HG03378 (cell line): Measurements from ENCODE around the gene FOXP3.
"Not testable (repeated sequence)": the region's sequence is repeated elsewhere in the genome, so short reads cannot be mapped to it uniquely, and the experiment has no call there.

Experiments
- ATAC-seq: cut with Tn5 transposase; IDR thresholded peaks from one replicate; pipeline ENCODE4 v1.9.1; 2021; ENCODE audit warnings: mild to moderate bottlenecking, moderate library complexity; ENCODE audit not compliant: unreplicated experiment

Gene FOXP3, protein sequence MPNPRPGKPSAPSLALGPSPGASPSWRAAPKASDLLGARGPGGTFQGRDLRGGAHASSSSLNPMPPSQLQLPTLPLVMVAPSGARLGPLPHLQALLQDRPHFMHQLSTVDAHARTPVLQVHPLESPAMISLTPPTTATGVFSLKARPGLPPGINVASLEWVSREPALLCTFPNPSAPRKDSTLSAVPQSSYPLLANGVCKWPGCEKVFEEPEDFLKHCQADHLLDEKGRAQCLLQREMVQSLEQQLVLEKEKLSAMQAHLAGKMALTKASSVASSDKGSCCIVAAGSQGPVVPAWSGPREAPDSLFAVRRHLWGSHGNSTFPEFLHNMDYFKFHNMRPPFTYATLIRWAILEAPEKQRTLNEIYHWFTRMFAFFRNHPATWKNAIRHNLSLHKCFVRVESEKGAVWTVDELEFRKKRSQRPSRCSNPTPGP

DNA sequence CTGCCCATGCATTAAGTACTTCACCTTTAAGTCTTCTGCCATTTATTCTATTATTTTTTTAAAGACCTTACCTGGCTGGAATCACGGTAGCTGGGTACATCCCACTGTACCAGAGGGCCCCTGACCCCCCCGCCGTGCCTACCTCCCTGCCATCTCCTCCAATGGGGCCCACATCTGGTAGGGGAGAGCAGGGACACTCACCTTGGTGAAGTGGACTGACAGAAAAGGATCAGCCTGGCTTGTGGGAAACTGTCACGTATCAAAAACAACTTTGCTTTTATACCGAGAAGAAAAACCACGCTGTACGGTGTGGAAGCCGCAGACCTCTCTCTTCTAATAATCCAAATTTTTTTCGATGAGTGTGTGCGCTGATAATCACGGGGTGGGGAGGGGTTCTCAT, at the start of gene FOXP3:
FOXP3 (minus strand) TSS at position 251 of the 400 bp plus-strand sequence. CDS start 6,205 bp downstream, outside the sequence.
- no peak for ATAC-seq

DNA sequence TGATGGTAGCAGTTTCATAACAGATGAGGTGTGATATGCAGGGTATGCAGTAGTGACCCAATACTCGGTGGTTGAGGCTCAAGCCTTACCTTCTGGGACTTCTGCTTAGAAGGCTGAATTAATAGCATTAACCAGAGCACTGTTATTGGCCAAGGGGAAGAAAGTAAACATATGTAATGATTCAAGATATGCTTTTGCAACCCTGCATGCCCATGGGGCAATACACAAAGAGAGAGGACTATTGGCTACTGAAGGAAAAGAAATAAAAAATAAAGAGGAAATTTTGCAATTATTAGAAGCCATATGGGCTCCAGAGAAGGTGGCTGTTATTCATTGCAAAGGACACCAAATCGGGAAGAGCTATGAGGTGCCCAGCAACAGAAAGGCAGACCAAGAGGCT, 47.7 kb upstream of the FOXP3 start:
- ATAC-seq = no peak

DNA sequence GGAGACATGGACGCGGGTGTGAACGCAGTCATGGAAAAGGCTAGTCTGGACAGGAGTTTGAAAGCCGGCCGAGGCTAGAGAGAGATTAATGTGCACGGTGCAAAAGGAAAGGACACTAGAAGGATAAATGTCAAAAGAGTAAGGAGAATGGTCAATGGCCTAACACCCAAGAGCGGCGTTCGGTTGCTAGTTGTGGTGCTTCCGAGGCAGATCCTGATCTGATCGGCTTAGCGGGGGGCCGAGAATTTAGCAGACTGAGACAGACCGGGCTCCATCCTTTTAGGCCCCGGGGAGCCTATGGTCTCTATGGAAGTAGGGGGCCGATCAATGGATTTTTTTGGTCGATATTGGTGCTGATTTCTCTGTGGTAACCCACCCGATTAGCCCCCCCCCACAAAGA, 45.9 kb upstream of the FOXP3 start:
- ATAC-seq = no peak

DNA sequence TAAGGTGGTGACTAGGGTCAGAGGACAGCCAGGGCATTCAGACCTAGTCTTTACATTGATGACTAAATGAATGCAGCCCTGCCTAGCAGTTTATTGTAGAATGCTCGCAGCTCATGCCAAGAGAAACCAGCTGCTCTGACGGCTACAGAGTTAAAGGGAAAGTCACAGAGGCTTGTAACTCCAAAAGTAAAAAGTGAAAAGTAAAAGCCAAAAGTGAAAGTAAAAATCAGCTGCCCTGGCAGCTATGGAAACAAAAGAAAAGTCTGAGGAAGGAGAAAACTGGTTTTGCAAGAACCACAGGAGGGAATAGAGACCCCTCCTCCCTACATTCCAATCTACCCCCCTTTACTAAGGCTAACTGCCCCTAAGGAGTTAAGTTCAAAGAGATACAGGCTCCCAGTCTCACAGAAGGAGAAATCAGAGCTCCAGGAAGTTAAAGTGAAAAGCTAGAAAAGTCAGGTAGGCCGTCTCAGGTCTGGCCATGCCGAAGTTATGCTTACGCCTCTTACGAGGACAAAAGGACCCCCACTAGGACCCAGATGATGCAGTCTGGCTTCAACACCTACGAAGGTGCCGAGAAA, 45.0 kb upstream of the FOXP3 start:
- ATAC-seq = no peak

DNA sequence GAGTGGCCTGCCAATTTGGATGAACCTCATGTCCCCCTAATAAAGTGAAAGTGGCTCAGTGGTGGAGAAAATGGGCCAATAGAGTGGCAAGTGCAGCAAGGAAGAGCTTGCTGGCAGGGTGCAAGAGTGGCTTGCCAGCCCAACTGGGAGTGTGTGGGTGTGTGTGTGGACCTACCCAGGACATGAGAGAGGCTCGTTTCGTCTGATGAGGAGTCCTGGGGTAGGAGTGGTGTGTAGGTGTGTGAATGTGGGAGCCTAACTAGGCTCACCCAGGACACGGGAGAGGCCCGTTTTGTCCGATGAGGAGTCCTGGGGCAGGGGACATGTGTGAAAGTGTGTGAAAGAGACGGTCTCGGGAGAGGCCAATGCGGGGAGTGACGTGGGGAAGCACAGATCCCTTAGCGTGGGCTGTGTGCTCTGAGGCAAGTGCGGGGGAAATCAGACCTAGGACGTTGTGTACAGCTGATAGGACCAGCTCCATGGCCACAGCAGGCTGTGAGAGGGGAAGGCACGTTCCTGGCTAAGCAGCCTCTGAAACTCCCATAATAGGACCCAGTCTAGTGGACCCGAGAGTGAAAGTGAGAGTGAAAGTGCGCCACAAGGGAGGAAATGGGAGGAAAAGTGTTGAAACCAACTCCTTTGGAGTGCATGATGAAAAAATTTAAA, 44.2 kb upstream of the FOXP3 start:
- ATAC-seq = no peak

DNA sequence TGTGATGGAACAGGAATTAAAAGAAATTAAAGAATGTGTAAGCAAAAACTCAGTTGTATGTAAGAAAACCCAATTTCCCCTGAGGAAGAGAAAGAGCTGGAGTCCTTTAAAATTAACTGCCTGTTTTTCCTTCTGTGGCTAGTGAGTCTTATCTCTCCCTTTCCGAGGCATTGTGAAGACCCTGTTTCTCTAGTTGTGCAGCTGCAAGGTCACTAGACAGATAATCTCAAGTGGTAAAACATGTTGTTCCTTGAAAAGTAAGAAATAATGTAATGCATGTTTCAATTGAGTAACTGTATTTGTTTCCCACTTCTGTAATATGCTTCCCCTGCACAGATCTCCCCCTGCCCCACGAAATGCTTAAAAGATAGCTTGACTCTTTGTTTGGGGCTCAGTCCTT, 43.3 kb upstream of the FOXP3 start:
- not testable (repeated sequence) for ATAC-seq

DNA sequence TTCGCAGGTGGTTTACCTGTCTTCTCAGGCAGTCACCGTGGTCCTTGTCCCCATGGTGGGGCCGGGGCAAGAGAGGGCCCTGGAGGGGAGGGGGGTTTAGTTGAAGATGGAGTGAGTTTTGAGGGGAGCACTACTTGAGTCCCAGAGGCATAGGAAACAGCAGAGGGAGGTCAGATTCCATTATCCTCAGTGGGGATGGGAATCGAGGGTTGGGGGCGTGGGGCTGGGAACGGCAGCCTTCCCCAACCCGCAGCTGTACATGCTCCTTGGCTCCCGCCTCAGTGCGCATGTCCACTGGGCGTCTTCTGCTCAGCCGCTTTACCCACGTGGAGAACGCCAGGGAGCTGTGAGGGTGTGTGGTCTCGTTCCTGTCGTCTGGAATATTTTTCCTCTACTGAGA, 38.8 kb upstream of the FOXP3 start, which contains the start of gene GAGE10:
GAGE10 (plus strand) TSS at position 301 of the 400 bp plus-strand sequence. CDS start 1,214 bp downstream, outside the sequence.
- ATAC-seq = no peak

DNA sequence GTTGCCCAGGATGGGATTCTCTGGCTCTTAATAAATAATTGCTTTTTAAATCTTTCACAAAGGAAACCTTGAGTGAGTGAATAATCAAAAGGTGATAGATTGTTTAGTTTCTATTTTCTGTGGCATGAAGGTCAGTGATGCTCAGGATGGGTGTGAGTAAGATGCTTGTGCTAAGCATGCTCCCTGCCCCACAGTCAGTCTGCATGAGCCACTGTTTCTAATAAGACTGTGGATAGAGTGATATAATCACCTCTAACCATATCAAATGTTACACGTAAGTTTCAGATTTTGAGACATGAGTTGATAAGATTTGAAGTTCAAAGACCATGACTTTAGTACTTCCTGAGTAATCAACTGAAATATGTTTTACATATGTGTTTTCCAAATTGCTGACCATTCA, 36.2 kb upstream of the FOXP3 start:
- no peak for ATAC-seq

DNA sequence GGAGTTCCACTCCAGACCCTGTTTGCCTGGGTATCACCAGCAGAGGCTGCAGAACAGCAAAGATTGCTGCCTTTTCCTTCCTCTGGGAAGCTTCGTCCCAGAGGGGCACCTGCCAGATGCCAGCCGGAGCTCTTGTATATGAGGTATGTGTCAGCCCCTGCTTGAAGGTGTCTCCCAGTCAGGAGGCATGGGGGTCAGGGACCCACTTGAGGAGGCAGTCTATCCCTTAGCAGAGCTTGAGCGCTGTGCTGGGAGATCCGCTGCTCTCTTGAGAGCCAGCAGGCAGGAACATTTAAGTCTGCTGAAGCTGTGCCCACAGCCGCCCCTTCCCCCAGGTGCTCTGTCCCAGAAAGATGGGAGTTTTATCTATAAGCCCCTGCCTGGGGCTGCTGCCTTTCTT, 34.8 kb upstream of the FOXP3 start:
- not testable (repeated sequence) for ATAC-seq

DNA sequence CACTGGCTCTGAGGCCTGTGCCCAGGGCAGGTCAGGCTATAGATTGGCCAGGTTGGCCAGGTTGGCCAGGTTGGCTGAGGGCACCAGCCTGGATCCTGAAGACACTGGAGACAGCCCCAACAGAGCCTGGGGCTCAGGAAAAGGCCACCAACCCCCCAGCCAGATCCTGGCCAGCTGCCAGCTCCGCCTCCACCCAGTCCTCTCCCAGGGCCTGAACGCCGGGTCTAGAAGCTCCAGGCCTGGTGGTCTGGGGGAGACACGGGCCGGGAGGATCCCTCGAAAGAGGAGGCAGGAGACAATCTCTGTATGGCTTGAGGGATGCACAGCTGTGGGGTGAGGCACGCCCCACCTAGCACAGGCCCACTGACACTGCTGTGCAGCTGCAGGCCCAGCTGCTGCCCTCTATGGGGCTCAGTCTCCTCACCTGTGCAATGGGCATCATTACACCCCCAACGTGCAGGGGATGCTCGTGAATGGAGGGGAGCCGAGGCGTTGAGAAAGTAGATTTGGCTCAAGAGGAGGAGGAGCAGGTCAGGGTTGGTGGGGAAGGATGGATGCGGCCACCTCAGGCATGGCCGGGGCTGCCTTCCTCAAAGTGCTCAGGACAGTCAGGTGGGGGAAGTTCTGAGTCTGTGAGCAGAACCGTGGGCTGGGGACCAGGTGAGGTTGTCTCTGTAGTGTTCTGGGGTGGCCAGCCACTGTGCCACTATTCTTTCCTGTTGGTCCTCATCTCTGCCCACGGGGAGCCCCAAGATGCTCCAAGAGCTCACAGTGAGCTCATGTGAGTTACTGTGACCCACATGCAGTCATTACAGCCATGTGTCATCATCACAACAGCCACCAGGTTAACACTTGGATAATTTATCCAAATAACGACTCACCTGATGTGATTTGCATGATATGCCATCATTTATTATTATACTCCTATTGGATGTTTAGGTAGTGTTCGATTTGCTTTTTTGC, 28.2 kb upstream of the FOXP3 start:
- no peak for ATAC-seq

DNA sequence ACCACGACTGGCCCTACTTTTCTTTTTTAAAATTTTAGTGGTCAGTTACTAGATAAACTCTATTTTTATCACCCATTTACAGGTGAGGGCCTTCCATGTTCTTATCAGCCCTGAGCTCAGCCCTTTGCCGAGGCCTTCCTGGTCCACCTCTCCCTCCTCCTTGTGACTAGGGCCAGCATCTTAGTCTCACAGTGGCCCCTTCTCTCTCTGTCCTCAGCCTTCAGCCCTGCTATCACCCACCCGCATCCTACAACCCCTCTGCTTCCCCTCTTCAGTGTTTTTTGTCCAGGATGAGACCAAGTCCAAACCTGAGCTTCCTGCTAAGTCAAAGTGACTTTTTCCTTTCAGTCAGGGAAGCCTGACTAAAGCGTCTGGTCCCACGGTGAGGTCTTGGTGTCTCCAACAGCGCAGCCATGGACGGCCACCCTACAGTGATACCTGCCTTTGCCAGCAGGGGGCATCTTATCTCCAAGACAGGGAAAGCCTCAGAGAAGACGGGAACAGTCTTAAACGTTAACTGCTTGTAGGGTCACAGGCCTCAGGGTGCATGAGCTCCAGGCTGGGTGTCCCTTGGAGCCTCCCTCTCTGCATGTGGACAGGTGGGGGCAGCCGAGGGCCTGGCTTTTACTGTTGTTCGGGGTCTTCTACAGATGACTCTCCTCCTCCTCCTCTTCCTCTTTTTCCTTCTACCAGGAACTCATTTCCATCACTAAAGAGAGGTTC, 27.3 kb upstream of the FOXP3 start:
- peak; percentile 78 for ATAC-seq

DNA sequence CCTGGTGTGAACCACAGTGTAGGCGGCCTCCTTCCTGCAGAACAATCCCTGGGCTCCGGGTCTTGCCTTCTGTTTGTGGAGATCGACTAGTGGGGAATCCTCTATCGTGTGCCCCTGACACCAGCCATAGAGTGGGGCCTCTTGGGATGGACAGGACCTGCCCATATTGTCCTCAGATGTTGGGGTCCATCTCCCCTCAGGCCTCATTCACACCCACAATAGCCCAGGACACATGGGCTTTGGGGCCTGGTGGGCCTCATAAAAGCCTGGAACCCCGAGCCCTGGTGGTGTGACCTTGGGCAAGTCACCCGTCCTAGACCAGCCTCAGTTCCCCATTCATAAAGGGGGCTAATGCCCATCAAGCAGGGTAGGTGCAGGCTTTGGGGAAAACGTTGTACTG, 25.7 kb upstream of the FOXP3 start:
- ATAC-seq = no peak

DNA sequence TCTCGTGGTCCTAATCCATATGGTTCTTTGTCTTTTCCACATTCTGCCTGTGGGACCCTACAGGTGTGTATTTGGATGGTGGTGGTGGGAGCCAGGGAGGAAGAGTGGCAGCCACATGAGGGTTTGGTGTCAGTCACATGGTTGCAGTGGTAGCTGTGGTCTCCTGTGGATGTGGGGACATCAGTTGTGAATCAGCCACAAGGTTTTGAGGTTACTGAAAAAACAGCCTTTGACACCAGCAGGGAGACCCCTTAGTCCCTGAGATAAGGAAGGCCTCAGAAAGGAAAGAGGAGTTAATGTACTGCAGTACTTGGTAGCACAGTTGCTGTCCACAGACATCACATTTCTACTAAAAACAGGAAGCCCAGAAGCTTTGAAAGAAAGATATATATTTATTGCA, 23.2 kb upstream of the FOXP3 start:
- no peak for ATAC-seq

DNA sequence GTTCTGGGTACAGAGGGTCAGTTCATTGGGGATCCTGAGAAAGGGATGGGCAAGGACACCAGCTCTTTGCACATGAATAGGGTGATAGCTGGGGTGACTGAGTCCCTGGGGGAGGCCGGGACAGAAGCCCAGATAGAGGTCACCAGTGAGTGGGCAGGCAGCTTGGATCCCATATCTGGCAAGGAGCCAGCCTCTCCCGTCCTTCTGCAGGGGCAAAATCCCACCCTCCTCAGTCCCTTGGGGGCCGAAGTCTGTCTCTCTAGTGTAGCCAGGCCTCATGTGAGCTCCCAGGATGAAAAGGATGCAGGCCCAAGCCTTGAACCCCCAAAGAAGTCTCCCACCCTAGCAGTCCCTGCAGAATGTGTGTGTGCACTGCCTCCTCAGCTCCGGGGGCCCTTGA, 22.1 kb upstream of the FOXP3 start:
- no peak for ATAC-seq

DNA sequence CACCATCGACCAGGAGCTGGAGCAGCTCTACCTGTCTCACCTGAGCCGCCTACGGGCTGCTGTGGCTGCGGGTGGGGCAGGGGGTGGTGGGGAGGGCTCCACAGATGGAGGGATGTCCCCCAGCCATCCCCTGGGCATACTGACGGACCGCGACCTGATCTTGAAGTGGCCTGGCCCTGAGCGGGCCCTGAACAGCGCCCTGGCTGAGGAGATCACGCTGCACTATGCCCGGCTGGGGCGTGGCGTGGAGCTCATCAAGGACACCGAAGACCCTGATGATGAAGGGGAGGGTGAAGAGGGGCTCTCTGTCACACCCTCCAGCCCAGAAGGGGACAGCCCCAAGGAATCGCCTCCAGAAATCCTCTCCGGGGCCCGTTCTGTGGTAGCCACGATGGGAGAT, 21.6 kb upstream of the FOXP3 start:
- ATAC-seq = no peak

DNA sequence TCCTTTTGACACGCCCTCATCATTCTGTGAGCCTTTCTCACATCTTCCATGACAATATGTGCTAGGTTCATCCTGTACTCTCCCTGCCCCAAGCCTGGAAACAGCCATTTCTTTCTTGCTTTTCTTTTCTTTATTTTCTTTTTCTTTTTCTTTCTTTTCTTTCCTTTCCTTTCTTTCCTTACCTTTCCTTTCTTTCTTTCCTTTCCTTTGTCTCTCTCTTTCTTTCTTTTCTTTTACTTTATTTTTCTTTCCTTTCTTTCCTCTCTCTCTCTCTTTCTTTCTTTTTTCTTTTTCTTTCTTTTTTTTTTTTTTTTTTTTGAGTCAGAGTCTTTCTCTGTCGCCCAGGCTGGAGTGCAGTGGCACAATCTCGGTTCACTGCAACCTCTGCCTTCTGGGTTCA, 19.7 kb upstream of the FOXP3 start:
- no peak for ATAC-seq

DNA sequence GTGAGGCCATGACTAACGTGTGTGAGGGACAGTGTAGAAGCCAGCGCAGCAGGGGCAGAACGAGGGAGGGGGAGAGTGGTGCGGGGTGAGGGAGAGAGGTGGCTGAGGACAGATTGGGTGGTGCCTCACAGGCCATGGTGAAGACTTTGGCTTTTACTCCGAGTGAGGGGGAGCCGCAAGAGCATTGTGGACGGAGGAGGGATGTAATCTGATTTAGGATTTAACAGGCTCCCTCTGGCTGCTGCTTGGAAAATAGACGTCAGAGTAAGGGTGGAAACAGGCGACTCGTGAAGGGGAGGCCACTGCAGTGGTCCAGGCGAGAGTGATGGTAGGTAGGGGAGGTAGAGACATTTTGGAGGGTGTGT, 18.1 kb upstream of the FOXP3 start:
- no peak for ATAC-seq

DNA sequence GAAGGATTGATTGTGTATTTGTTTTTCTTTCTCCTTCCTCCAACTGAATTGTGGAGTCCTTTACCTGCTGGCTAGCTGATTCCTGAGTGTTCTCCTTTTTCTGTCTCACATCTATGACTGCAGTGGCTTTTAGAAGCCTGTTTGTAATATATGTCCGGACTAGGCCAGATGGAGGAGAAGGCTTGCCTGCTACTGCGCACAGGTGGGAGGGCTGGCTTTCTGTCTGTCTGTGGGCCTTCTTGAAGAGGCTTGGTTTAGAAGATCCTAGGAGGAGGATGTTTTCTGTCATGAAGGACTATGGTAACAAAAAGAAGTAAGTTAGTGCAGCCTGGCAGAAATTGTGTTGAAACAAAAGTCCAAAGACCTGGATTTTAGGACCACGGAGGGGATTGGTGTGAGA, 13.6 kb upstream of the FOXP3 start:
- ATAC-seq = no peak

DNA sequence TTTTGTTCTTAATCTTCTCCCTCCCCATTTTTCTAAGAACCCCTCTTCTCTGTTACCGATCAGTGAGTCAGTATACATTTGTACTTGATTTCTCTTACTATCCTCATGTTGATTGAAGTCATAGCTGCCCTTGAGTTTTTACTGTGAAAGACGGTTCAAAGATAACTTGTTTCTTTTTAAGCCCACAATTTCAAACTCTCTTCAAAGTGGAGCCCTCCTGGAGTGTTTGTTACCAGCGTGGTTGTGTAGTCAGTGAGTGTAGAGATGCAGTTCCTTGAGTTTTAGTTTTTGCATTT, 13.0 kb upstream of the FOXP3 start:
- no peak for ATAC-seq
